Epithelial cell of alveolus of lung (primary cell): Measurements from ENCODE around the gene C4orf50. TPM values are rescaled to one million over a fixed set of nuclear protein-coding genes. Genes with fewer than 3 reads are reported as not detected.

Experiments
- total RNA-seq: library from RNA; depleted of rRNA; stranded (reverse); fragments of >200 nt; gene quantifications from 2 replicates; pipeline ENCODE4 v1.2.1, GENCODE V29; 2015

Gene C4orf50
- total RNA-seq = not detected in 2 replicates

GRCh38 chr4:6018331-6018730, at the start of gene C4orf50:
TSS of gene C4orf50 (minus strand) at chr4:6018431.

DNA sequence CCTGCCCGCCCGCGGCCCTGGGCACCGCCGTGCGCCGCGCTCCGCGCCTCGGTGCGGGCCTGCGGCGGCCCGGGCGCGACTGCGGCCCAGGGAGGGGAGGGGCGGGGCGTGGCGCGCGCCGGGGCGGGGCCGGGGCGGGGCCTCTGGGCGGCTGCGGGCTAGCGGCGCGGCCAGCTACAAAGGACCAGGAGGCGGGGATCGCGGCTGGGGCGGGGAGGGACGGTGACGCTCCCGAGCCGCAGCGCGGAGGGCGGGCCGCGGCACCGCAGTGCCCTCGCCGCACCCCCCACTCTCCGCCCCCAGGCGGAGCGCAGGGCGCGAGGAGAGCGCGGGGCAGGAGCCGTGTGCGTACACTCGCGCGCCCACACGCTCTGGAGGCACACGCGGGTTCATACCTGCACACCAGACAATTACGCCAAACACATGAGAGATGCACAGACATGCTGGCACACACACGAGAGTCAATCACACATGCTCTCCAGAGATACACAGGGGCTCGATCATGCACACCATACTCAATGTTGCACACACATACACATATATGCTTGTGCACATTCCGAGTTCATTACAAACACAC, 125.1 kb downstream of the C4orf50 start, which contains the start of gene CRMP1:
Gene CRMP1, minus strand, starts transcription at position 83 of the 577 bp plus-strand sequence. CDS start 117 bp downstream, outside the sequence.

Other genes with a start within 250 kb of the C4orf50 start
- gene CRMP1, start 125.3 kb downstream of the C4orf50 start, total RNA-seq = 4.9 and 16.0 TPM in 2 replicates
- gene JAKMIP1, start 182.1 kb upstream of the C4orf50 start, total RNA-seq = not detected in 2 replicates